BLaER1 treated with 17β-estradiol and CSF1 and Interleukin-3, amounts not matched to agents 10 nM and 100 nM (cell line): ENCODE measurements around the gene NRIP3.

ENCODE experiments used
- H3K27ac ChIP-seq, 11 experiments: shearing (Covaris generic); formaldehyde crosslinking; 2 replicates each; pipeline ENCODE4 v1.8.1; 2022
- H3K27me3 ChIP-seq, 11 experiments: shearing (Covaris generic); formaldehyde crosslinking; 2 replicates each; pipeline ENCODE4 v1.8.1; 2022
- H3K36me3 ChIP-seq, 11 experiments: shearing (Covaris generic); formaldehyde crosslinking; 2 replicates each; pipeline ENCODE4 v1.8.1; 2022
- H3K4me1 ChIP-seq, 10 experiments: shearing (Covaris generic); formaldehyde crosslinking; 2 replicates each; pipeline ENCODE4 v1.8.1; 2022
- H3K4me2 ChIP-seq, 11 experiments: shearing (Covaris generic); formaldehyde crosslinking; 2 replicates each; pipeline ENCODE4 v1.8.1; 2022
- H3K4me3 ChIP-seq, 10 experiments: shearing (Covaris generic); formaldehyde crosslinking; 2 replicates each; pipeline ENCODE4 v1.8.1; 2022
- H3K9ac ChIP-seq, 11 experiments: shearing (Covaris generic); formaldehyde crosslinking; 2 replicates each; pipeline ENCODE4 v1.8.1; 2022
- H3K9me3 ChIP-seq, 11 experiments: shearing (Covaris generic); formaldehyde crosslinking; replicated peaks in 1 of 11; 2 replicates each; pipeline ENCODE4 v1.8.1; 2022
- H4K20me1 ChIP-seq, 11 experiments: shearing (Covaris generic); formaldehyde crosslinking; 2 replicates each; pipeline ENCODE4 v1.8.1; 2022
- Cebpa-rat ChIP-seq, 11 experiments: shearing (Covaris generic); IDR thresholded peaks; 2 replicates each; pipeline ENCODE4 v1.8.1; 2022

The NRIP3 gene

GRCh38 chr11:9003573-9004182 lies at the start of gene NRIP3:
Gene NRIP3, minus strand, starts transcription at chr11:9004001. Its CDS starts 66 bp downstream, at chr11:9003935.
- peaks cover 39 to 70% (median 62%) of the 10 kb centered on the region in 11 experiments for H3K27me3 ChIP-seq
- H3K9ac ChIP-seq = peak within 1 kb of the TSS in 10 of 11 experiments; percentile 2 to 60 (median 24); a peak in 9 of 22 replicates
- no peak for TF ChIP-seq Cebpa-rat (IDR thresholded peaks at IDR 0.05)
- no peaks in the 10 kb centered on the region; a peak in 1 of 22 replicates for H4K20me1 ChIP-seq
- peak within 1 kb of the TSS; percentile 32 to 65 (median 53) for H3K4me3 ChIP-seq
- no peaks in the 10 kb centered on the region; a peak in 1 of 22 replicates for H3K36me3 ChIP-seq
- H3K4me2 ChIP-seq = peak within 1 kb of the TSS; percentile 59 to 91 (median 81)
- no peak within 1 kb of the TSS for H3K27ac ChIP-seq
- peaks cover 0 to 33% (median 13%) of the 10 kb centered on the region in 10 experiments; a peak in 13 of 20 replicates for H3K4me1 ChIP-seq
- peaks cover 11 to 20% (median 18%) of the 10 kb centered on the region in 11 experiments for H3K9me3 ChIP-seq

- TF ChIP-seq Cebpa-rat (IDR thresholded peaks at IDR 0.05) = no peak
- Histone ChIP-seq H3K27ac (no peak overlapping the region), H3K4me3 (no peak overlapping the region), H3K9me3 (no peaks in the 10 kb centered on the region), H3K4me1 (no peaks in the 10 kb centered on the region), H3K9ac (no peak overlapping the region), H4K20me1 (no peaks in the 10 kb centered on the region), H3K27me3 (no peaks in the 10 kb centered on the region), H3K36me3 (no peaks in the 10 kb centered on the region), H3K4me2 (no peak overlapping the region)
Measured at GRCh38 chr11:9052316-9052715, 48.5 kb upstream of the NRIP3 start.

- Histone ChIP-seq H3K27ac (no peak overlapping the region), H4K20me1 (no peaks in the 10 kb centered on the region), H3K4me2 (no peak overlapping the region), H3K9ac (no peak overlapping the region), H3K36me3 (no peaks in the 10 kb centered on the region), H3K4me1 (no peaks in the 10 kb centered on the region), H3K9me3 (no peaks in the 10 kb centered on the region), H3K4me3 (no peak overlapping the region), H3K27me3 (no peaks in the 10 kb centered on the region)
- no peak for TF ChIP-seq Cebpa-rat (IDR thresholded peaks at IDR 0.05)
Measured at GRCh38 chr11:9049959-9050358, 46.2 kb upstream of the NRIP3 start.

GRCh38 chr11:9047964-9048523 lies 44.2 kb upstream of the NRIP3 start:
- Histone ChIP-seq H3K9me3 (no peaks in the 10 kb centered on the region), H3K4me3 (no peak overlapping the region), H3K4me2 (no peak overlapping the region), H3K9ac (no peak overlapping the region), H4K20me1 (no peaks in the 10 kb centered on the region), H3K27ac (no peak overlapping the region), H3K36me3 (no peaks in the 10 kb centered on the region), H3K27me3 (no peaks in the 10 kb centered on the region), H3K4me1 (no peaks in the 10 kb centered on the region)
- no peak for TF ChIP-seq Cebpa-rat (IDR thresholded peaks at IDR 0.05)

- Histone ChIP-seq H3K4me2 (no peak overlapping the region), H3K27ac (no peak overlapping the region), H4K20me1 (no peaks in the 10 kb centered on the region), H3K9me3 (no peaks in the 10 kb centered on the region), H3K9ac (no peak overlapping the region), H3K4me1 (no peaks in the 10 kb centered on the region), H3K4me3 (no peak overlapping the region), H3K27me3 (no peaks in the 10 kb centered on the region), H3K36me3 (no peaks in the 10 kb centered on the region)
- no peak for TF ChIP-seq Cebpa-rat (IDR thresholded peaks at IDR 0.05)
Measured at GRCh38 chr11:9046481-9046880, 42.7 kb upstream of the NRIP3 start.

- no peak overlapping the region for H3K4me2 ChIP-seq
- H3K9ac ChIP-seq = no peak overlapping the region
- peaks cover 0 to 14% (median 0%) of the 10 kb centered on the region in 11 experiments; a peak in 4 of 22 replicates for H3K9me3 ChIP-seq
- no peak overlapping the region for H3K4me3 ChIP-seq
- no peaks in the 10 kb centered on the region for H3K36me3 ChIP-seq
- TF ChIP-seq Cebpa-rat (IDR thresholded peaks at IDR 0.05) = no peak
- peaks cover 0 to 22% (median 5%) of the 10 kb centered on the region in 10 experiments; a peak in 10 of 20 replicates for H3K4me1 ChIP-seq
- no peak overlapping the region for H3K27ac ChIP-seq
- no peaks in the 10 kb centered on the region for H3K27me3 ChIP-seq
- H4K20me1 ChIP-seq = no peaks in the 10 kb centered on the region
Measured at GRCh38 chr11:9042488-9042887, 38.7 kb upstream of the NRIP3 start.

GRCh38 chr11:9041747-9042146 lies 37.9 kb upstream of the NRIP3 start:
- Histone ChIP-seq H3K4me3 (no peak overlapping the region), H3K27ac (no peak overlapping the region), H3K4me2 (no peak overlapping the region), H3K27me3 (no peaks in the 10 kb centered on the region), H3K36me3 (no peaks in the 10 kb centered on the region), H4K20me1 (no peaks in the 10 kb centered on the region), H3K9ac (no peak overlapping the region), H3K4me1 (peaks cover 0 to 30% (median 5%) of the 10 kb centered on the region in 10 experiments; a peak in 10 of 20 replicates), H3K9me3 (peaks cover 0 to 14% (median 0%) of the 10 kb centered on the region in 11 experiments; a peak in 4 of 22 replicates)
- no peak for TF ChIP-seq Cebpa-rat (IDR thresholded peaks at IDR 0.05)

GRCh38 chr11:9040410-9040809 lies 36.6 kb upstream of the NRIP3 start:
- Histone ChIP-seq H3K4me1 (peaks cover 0 to 30% (median 5%) of the 10 kb centered on the region in 10 experiments; a peak in 10 of 20 replicates), H3K9me3 (peaks cover 0 to 14% (median 0%) of the 10 kb centered on the region in 11 experiments; a peak in 4 of 22 replicates), H4K20me1 (no peaks in the 10 kb centered on the region), H3K4me2 (no peak overlapping the region), H3K36me3 (no peaks in the 10 kb centered on the region), H3K4me3 (no peak overlapping the region), H3K27ac (no peak overlapping the region), H3K27me3 (no peaks in the 10 kb centered on the region), H3K9ac (no peak overlapping the region)
- no peak for TF ChIP-seq Cebpa-rat (IDR thresholded peaks at IDR 0.05)

GRCh38 chr11:9039863-9040262 lies 36.1 kb upstream of the NRIP3 start:
- Histone ChIP-seq H3K4me1 (peaks cover 0 to 30% (median 5%) of the 10 kb centered on the region in 10 experiments; a peak in 10 of 20 replicates), H3K27me3 (no peaks in the 10 kb centered on the region), H4K20me1 (no peaks in the 10 kb centered on the region), H3K9me3 (peaks cover 0 to 14% (median 0%) of the 10 kb centered on the region in 11 experiments; a peak in 4 of 22 replicates), H3K36me3 (no peaks in the 10 kb centered on the region), H3K4me2 (peak overlapping the region in 2 of 11 experiments; percentile 58 to 66; a peak in 2 of 22 replicates), H3K27ac (no peak overlapping the region), H3K4me3 (no peak overlapping the region), H3K9ac (no peak overlapping the region)
- no peak for TF ChIP-seq Cebpa-rat (IDR thresholded peaks at IDR 0.05)
